Measurements from ENCODE around the gene DTX2. TPM values are rescaled to one million over a fixed set of nuclear protein-coding genes. Genes with fewer than 3 reads are reported as not detected.
"Not testable (repeated sequence)": the region's sequence is repeated elsewhere in the genome, so short reads cannot be mapped to it uniquely, and the experiment has no call there.

The DTX2 gene
- total RNA-seq, 1 experiment from 2014 or later, result 37.4 TPM

GRCh38 chr7:76440404-76440803, 21.1 kb upstream of the DTX2 start:
- BruUV-seq (replicated peaks); POLR2A ChIA-PET; H3K4me3 ChIP-seq (replicated peaks in 1 of 2; ENCODE audit: low read depth in 1 of 2, low read length in 2 of 2); H3K9me3 ChIP-seq (ENCODE audit: control insufficient read depth in 1 of 2, insufficient read depth in 1 of 2, low read depth in 1 of 2, low read length in 2 of 2); DNase-seq (ENCODE audit: low read depth, low spot score); CTCF ChIA-PET; H3K36me3 ChIP-seq (ENCODE audit: control insufficient read depth in 1 of 2, insufficient read depth in 2 of 2, low read length in 2 of 2); H3K27ac ChIP-seq (ENCODE audit: low read depth, low read length); intact Hi-C loops (cut with micrococcal nuclease); RAD21 ChIA-PET (ENCODE audit: low non-redundant PET in 1 of 2, low total read pairs in 2 of 2, uncharacterized antibody in 2 of 2, unreplicated experiment in 2 of 2); H3K4me2 ChIP-seq (ENCODE audit: low read length); H4K20me1 ChIP-seq (ENCODE audit: insufficient read depth); H3K79me2 ChIP-seq (ENCODE audit: insufficient read depth, low read length); H2AFZ ChIP-seq (ENCODE audit: low read depth, low read length, poor library complexity, severe bottlenecking); ATAC-seq; H3K27me3 ChIP-seq (ENCODE audit: insufficient read depth, low read length); H3K9ac ChIP-seq (ENCODE audit: low read length); H3K9me2 ChIP-seq (ENCODE audit: insufficient read depth): not testable (repeated sequence)
- H3K4me1 ChIP-seq (ENCODE audit: control insufficient read depth in 1 of 2, insufficient read depth in 2 of 2, low read length in 2 of 2), result peaks cover 2 to 27% of the 10 kb centered on the region in 2 experiments

- DNase-seq (ENCODE audit: low read depth, low spot score); H3K4me2 ChIP-seq (ENCODE audit: low read length); CTCF ChIA-PET; POLR2A ChIA-PET; H3K4me3 ChIP-seq (replicated peaks in 1 of 2; ENCODE audit: low read depth in 1 of 2, low read length in 2 of 2); H3K27ac ChIP-seq (ENCODE audit: low read depth, low read length); H3K36me3 ChIP-seq (ENCODE audit: control insufficient read depth in 1 of 2, insufficient read depth in 2 of 2, low read length in 2 of 2); H3K9me3 ChIP-seq (ENCODE audit: control insufficient read depth in 1 of 2, insufficient read depth in 1 of 2, low read depth in 1 of 2, low read length in 2 of 2); H4K20me1 ChIP-seq (ENCODE audit: insufficient read depth); intact Hi-C loops (cut with micrococcal nuclease); H3K9ac ChIP-seq (ENCODE audit: low read length); RAD21 ChIA-PET (ENCODE audit: low non-redundant PET in 1 of 2, low total read pairs in 2 of 2, uncharacterized antibody in 2 of 2, unreplicated experiment in 2 of 2); H3K9me2 ChIP-seq (ENCODE audit: insufficient read depth); BruUV-seq (replicated peaks); H2AFZ ChIP-seq (ENCODE audit: low read depth, low read length, poor library complexity, severe bottlenecking); H3K27me3 ChIP-seq (ENCODE audit: insufficient read depth, low read length); H3K79me2 ChIP-seq (ENCODE audit: insufficient read depth, low read length): not testable (repeated sequence)
- H3K4me1 ChIP-seq (ENCODE audit: control insufficient read depth in 1 of 2, insufficient read depth in 2 of 2, low read length in 2 of 2), result peaks cover 5 to 30% of the 10 kb centered on the region in 2 experiments
- ATAC-seq, result peak; percentile 42
Measured at GRCh38 chr7:76441792-76442191, 19.7 kb upstream of the DTX2 start.

GRCh38 chr7:76442664-76443446, 18.7 kb upstream of the DTX2 start:
- H2AFZ ChIP-seq (ENCODE audit: low read depth, low read length, poor library complexity, severe bottlenecking); H3K9ac ChIP-seq (ENCODE audit: low read length); H4K20me1 ChIP-seq (ENCODE audit: insufficient read depth); RAD21 ChIA-PET (ENCODE audit: low non-redundant PET in 1 of 2, low total read pairs in 2 of 2, uncharacterized antibody in 2 of 2, unreplicated experiment in 2 of 2); H3K79me2 ChIP-seq (ENCODE audit: insufficient read depth, low read length); DNase-seq (ENCODE audit: low read depth, low spot score); H3K4me2 ChIP-seq (ENCODE audit: low read length); H3K4me3 ChIP-seq (replicated peaks in 1 of 2; ENCODE audit: low read depth in 1 of 2, low read length in 2 of 2); H3K9me3 ChIP-seq (ENCODE audit: control insufficient read depth in 1 of 2, insufficient read depth in 1 of 2, low read depth in 1 of 2, low read length in 2 of 2); H3K36me3 ChIP-seq (ENCODE audit: control insufficient read depth in 1 of 2, insufficient read depth in 2 of 2, low read length in 2 of 2); intact Hi-C loops (cut with micrococcal nuclease); H3K27ac ChIP-seq (ENCODE audit: low read depth, low read length); BruUV-seq (replicated peaks); CTCF ChIA-PET; POLR2A ChIA-PET; H3K27me3 ChIP-seq (ENCODE audit: insufficient read depth, low read length); ATAC-seq; H3K9me2 ChIP-seq (ENCODE audit: insufficient read depth): not testable (repeated sequence)
- peaks cover 3 to 28% of the 10 kb centered on the region in 2 experiments for H3K4me1 ChIP-seq (ENCODE audit: control insufficient read depth in 1 of 2, insufficient read depth in 2 of 2, low read length in 2 of 2)

- H4K20me1 ChIP-seq (ENCODE audit: insufficient read depth); POLR2A ChIA-PET; BruUV-seq (replicated peaks); H3K9ac ChIP-seq (ENCODE audit: low read length); CTCF ChIA-PET; H3K27me3 ChIP-seq (ENCODE audit: insufficient read depth, low read length); H3K36me3 ChIP-seq (ENCODE audit: control insufficient read depth in 1 of 2, insufficient read depth in 2 of 2, low read length in 2 of 2); H3K4me3 ChIP-seq (replicated peaks in 1 of 2; ENCODE audit: low read depth in 1 of 2, low read length in 2 of 2); H3K9me2 ChIP-seq (ENCODE audit: insufficient read depth); H3K27ac ChIP-seq (ENCODE audit: low read depth, low read length); intact Hi-C loops (cut with micrococcal nuclease); H2AFZ ChIP-seq (ENCODE audit: low read depth, low read length, poor library complexity, severe bottlenecking); H3K9me3 ChIP-seq (ENCODE audit: control insufficient read depth in 1 of 2, insufficient read depth in 1 of 2, low read depth in 1 of 2, low read length in 2 of 2); DNase-seq (ENCODE audit: low read depth, low spot score); RAD21 ChIA-PET (ENCODE audit: low non-redundant PET in 1 of 2, low total read pairs in 2 of 2, uncharacterized antibody in 2 of 2, unreplicated experiment in 2 of 2); H3K79me2 ChIP-seq (ENCODE audit: insufficient read depth, low read length); ATAC-seq; H3K4me2 ChIP-seq (ENCODE audit: low read length): not testable (repeated sequence)
- H3K4me1 ChIP-seq (ENCODE audit: control insufficient read depth in 1 of 2, insufficient read depth in 2 of 2, low read length in 2 of 2), result peaks cover 3 to 22% of the 10 kb centered on the region in 2 experiments
Measured at GRCh38 chr7:76443846-76444245, 17.7 kb upstream of the DTX2 start.

All from HCT116 (cell line).